ENCODE data around the gene PRR12. TPM values are rescaled to one million over a fixed set of nuclear protein-coding genes. Genes with fewer than 3 reads are reported as not detected.

The PRR12 gene
- total RNA-seq, 5 donors from 2014 or later (not counting 1 experiment from before 2014, with no cell fraction given) = 50.8 to 81.7 (median 78.8) TPM

DNA sequence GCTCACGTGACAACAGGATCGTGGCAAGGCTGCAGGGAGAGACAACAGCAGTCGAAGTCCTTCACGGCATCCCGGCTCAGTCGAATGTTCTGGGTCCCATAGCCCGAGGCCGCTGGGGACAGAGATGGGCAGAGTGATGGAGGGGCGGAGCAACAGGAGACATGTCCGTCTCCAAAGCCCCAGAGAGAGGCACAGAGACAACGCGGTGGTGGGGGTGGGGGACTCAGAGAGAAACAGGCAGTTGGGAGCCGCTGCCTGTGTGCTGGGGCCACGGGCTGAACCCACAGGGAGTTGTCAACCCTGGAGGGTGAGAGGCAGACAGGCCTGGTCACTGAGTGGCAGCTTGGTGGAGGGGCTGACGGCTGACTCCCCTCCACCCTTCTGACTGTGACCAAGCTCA, 31.1 kb upstream of the PRR12 start:
- Mint-ChIP-seq H3K9me3 (no peaks in the 10 kb centered on the region), H3K27me3 (no peaks in the 10 kb centered on the region), H3K4me3 (peak overlapping the region; percentile 86 to 96 (median 86)), H3K36me3 (peaks cover 30% of the 10 kb centered on the region), H3K27ac (peak overlapping the region; percentile 94 to 99), H3K4me1 (peaks cover 78 to 89% (median 83%) of the 10 kb centered on the region in 3 donors)
- H3K4me1 ChIP-seq (ENCODE audit: control insufficient read depth in 1 of 2, extremely low read depth in 1 of 2, insufficient read depth in 2 of 2, low read length in 2 of 2) = peaks cover 56 to 97% of the 10 kb centered on the region in 2 experiments
- H3K27me3 ChIP-seq (replicated peaks in 1 of 2; ENCODE audit: control insufficient read depth in 2 of 2, extremely low read depth in 1 of 2, insufficient read depth in 2 of 2, low read length in 1 of 2) = no peaks in the 10 kb centered on the region
- H3K4me3 ChIP-seq (ENCODE audit: control insufficient read depth in 1 of 2, extremely low read depth in 1 of 2, low read length in 1 of 2) = peak overlapping the region; percentile 65 to 81
- DNase-seq (no peak), ATAC-seq (replicated peaks in 1 of 4) (peak in 1 of 4 experiments; percentile 5)
- peaks cover 0 to 44% of the 10 kb centered on the region in 2 donors for H3K36me3 ChIP-seq (ENCODE audit: control insufficient read depth in 2 of 2, extremely low read depth in 1 of 2, insufficient read depth in 1 of 2, low read length in 1 of 2)
- WGBS (ENCODE audit: insufficient coverage) = 21% methylated on average over 3 of the region's 15 CpGs
- CTCF ChIA-PET = interaction anchor here (0.6 to 3.5 kb wide), 4 partner anchors 8 to 90 kb away, joined by 3 to 14 read pairs (median 3); no protein-coding TSS in a partner anchor
- POLR2A ChIA-PET = interaction anchor here in 1 of 2 donors (1.1 kb wide), 1 partner anchor 9 kb away, joined by 3 read pairs; no protein-coding TSS in a partner anchor
- no peaks in the 10 kb centered on the region for H3K9me3 ChIP-seq
- H3K27ac ChIP-seq (ENCODE audit: low read length) = peak overlapping the region; percentile 79

GRCh38 chr19:49560358-49560900, 30.6 kb upstream of the PRR12 start:
- 40% methylated on average over 2 of the region's 15 CpGs for WGBS (ENCODE audit: insufficient coverage)
- peaks cover 29% of the 10 kb centered on the region for H3K36me3 Mint-ChIP-seq
- no peaks in the 10 kb centered on the region for H3K9me3 ChIP-seq
- H3K4me1 Mint-ChIP-seq = peaks cover 78 to 89% (median 82%) of the 10 kb centered on the region in 3 donors
- H3K9me3 Mint-ChIP-seq = no peaks in the 10 kb centered on the region
- H3K4me1 ChIP-seq (ENCODE audit: control insufficient read depth in 1 of 2, extremely low read depth in 1 of 2, insufficient read depth in 2 of 2, low read length in 2 of 2) = peaks cover 60 to 97% of the 10 kb centered on the region in 2 experiments
- peak overlapping the region; percentile 65 to 81 for H3K4me3 ChIP-seq (ENCODE audit: control insufficient read depth in 1 of 2, extremely low read depth in 1 of 2, low read length in 1 of 2)
- peak in 3 of 4 experiments; percentile 7 to 23 (median 16) for ATAC-seq (replicated peaks in 1 of 4)
- peaks cover 0 to 42% of the 10 kb centered on the region in 2 donors for H3K36me3 ChIP-seq (ENCODE audit: control insufficient read depth in 2 of 2, extremely low read depth in 1 of 2, insufficient read depth in 1 of 2, low read length in 1 of 2)
- peak overlapping the region; percentile 86 to 96 (median 86) for H3K4me3 Mint-ChIP-seq
- H3K27ac ChIP-seq (ENCODE audit: low read length) = peak overlapping the region; percentile 79
- no peaks in the 10 kb centered on the region for H3K27me3 ChIP-seq (replicated peaks in 1 of 2; ENCODE audit: control insufficient read depth in 2 of 2, extremely low read depth in 1 of 2, insufficient read depth in 2 of 2, low read length in 1 of 2)
- DNase-seq = peak in 13 of 35 experiments; percentile 24 to 61 (median 39)
- H3K27ac Mint-ChIP-seq = peak overlapping the region; percentile 94 to 99
- ChIA-PET POLR2A (interaction anchor here (0.6 kb wide), 2 partner anchors 8 to 19 kb away, joined by 3 read pairs; no protein-coding TSS in a partner anchor), CTCF (interaction anchor here (0.6 to 3.5 kb wide), 9 partner anchors 9 to 90 kb away, joined by 3 to 14 read pairs (median 4); no protein-coding TSS in a partner anchor)
- H3K27me3 Mint-ChIP-seq = no peaks in the 10 kb centered on the region

DNA sequence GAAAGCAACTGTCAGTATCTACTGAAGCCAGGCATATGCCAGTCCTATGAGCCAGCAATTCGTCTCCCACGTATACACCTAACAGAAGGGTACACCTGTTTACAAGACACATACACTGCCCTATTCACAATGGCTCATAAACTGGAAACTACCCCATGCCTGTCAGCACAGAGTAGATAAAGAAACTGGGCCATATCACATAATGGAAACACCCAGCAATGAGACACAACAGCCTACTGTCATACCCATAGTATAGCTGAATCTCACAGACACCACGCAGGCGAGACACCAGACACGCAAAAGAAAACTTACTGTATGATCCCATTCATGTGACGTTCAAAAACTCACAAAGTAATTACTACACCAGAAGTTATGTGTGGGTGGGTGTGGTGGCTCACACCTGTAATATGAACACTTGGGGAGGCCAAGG, 26.4 kb upstream of the PRR12 start:
- POLR2A ChIA-PET = no interaction called here

GRCh38 chr19:49565261-49565660, 25.7 kb upstream of the PRR12 start:
- no CpG with 5 or more reads among the region's 4 CpGs for WGBS (ENCODE audit: insufficient coverage)
- Mint-ChIP-seq H3K4me1 (peaks cover 88 to 92% (median 90%) of the 10 kb centered on the region in 3 donors), H3K4me3 (peak overlapping the region in 2 of 3 donors; percentile 8 to 96), H3K36me3 (peaks cover 4% of the 10 kb centered on the region), H3K27ac (peak overlapping the region; percentile 90 to 94), H3K9me3 (no peaks in the 10 kb centered on the region), H3K27me3 (no peaks in the 10 kb centered on the region)
- no peak for ATAC-seq (replicated peaks in 1 of 4)
- Histone ChIP-seq H3K36me3 (ENCODE audit: control insufficient read depth in 2 of 2, extremely low read depth in 1 of 2, insufficient read depth in 1 of 2, low read length in 1 of 2) (no peaks in the 10 kb centered on the region), H3K4me1 (ENCODE audit: control insufficient read depth in 1 of 2, extremely low read depth in 1 of 2, insufficient read depth in 2 of 2, low read length in 2 of 2) (peaks cover 61 to 98% of the 10 kb centered on the region in 2 experiments), H3K27me3 (replicated peaks in 1 of 2; ENCODE audit: control insufficient read depth in 2 of 2, extremely low read depth in 1 of 2, insufficient read depth in 2 of 2, low read length in 1 of 2) (no peaks in the 10 kb centered on the region), H3K9me3 (no peaks in the 10 kb centered on the region), H3K4me3 (ENCODE audit: control insufficient read depth in 1 of 2, extremely low read depth in 1 of 2, low read length in 1 of 2) (peak overlapping the region in 1 of 2 donors; percentile 15), H3K27ac (ENCODE audit: low read length) (peak overlapping the region; percentile 79)
- ChIA-PET POLR2A (no interaction called here), CTCF (interaction anchor here in 1 of 2 donors (0.6 kb wide), 1 partner anchor 62 kb away, joined by 3 read pairs; no protein-coding TSS in a partner anchor)
- DNase-seq = peak in 3 of 35 experiments; percentile 23 to 68 (median 24)

More for the DNA sequence above, 26.4 kb upstream of the PRR12 start:
- peak in 3 of 35 experiments; percentile 25 to 63 (median 40) for DNase-seq
- H3K9me3 ChIP-seq = no peaks in the 10 kb centered on the region
- CTCF ChIA-PET = interaction anchor here (0.5 to 0.7 kb wide), 5 partner anchors 16 to 69 kb away, joined by 3 to 11 read pairs (median 4); no protein-coding TSS in a partner anchor
- no peaks in the 10 kb centered on the region for H3K9me3 Mint-ChIP-seq
- H3K36me3 ChIP-seq (ENCODE audit: control insufficient read depth in 2 of 2, extremely low read depth in 1 of 2, insufficient read depth in 1 of 2, low read length in 1 of 2) = peaks cover 0 to 3% of the 10 kb centered on the region in 2 donors
- H3K4me3 Mint-ChIP-seq = peak overlapping the region; percentile 2 to 96 (median 7)
- peaks cover 10% of the 10 kb centered on the region for H3K36me3 Mint-ChIP-seq
- peaks cover 88 to 91% (median 90%) of the 10 kb centered on the region in 3 donors for H3K4me1 Mint-ChIP-seq
- H3K4me3 ChIP-seq (ENCODE audit: control insufficient read depth in 1 of 2, extremely low read depth in 1 of 2, low read length in 1 of 2) = peak overlapping the region in 1 of 2 donors; percentile 15
- peak overlapping the region; percentile 90 to 94 for H3K27ac Mint-ChIP-seq
- no peaks in the 10 kb centered on the region for H3K27me3 Mint-ChIP-seq
- no peaks in the 10 kb centered on the region for H3K27me3 ChIP-seq (replicated peaks in 1 of 2; ENCODE audit: control insufficient read depth in 2 of 2, extremely low read depth in 1 of 2, insufficient read depth in 2 of 2, low read length in 1 of 2)
- H3K27ac ChIP-seq (ENCODE audit: low read length) = peak overlapping the region; percentile 79
- peaks cover 60 to 98% of the 10 kb centered on the region in 2 experiments for H3K4me1 ChIP-seq (ENCODE audit: control insufficient read depth in 1 of 2, extremely low read depth in 1 of 2, insufficient read depth in 2 of 2, low read length in 2 of 2)
- ATAC-seq (replicated peaks in 1 of 4) = peak in 1 of 4 experiments; percentile 33
- 60% methylated on average over 2 of the region's 6 CpGs for WGBS (ENCODE audit: insufficient coverage)

DNA sequence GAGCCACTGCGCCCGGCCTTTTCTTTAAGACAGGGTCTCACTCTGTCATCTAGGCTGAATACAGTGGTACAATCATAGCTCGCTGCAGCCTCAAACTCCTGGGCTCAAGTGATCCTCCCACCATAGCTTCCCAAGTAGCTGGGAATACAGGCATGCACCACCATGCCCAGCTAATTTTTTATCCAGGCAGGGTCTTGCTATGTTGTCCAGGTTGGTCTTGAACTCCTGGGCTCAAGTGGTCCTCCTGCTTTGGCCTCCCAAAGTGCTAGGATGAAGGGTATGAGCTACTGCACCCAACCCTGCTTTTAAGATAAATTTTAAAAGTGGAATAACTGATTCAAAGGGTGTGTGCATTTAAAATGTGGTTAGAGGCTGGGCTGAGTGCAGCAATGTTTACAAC, 24.7 kb upstream of the PRR12 start:
- Mint-ChIP-seq H3K9me3 (no peaks in the 10 kb centered on the region), H3K36me3 (peaks cover 4% of the 10 kb centered on the region), H3K27ac (peak overlapping the region; percentile 90 to 94), H3K27me3 (no peaks in the 10 kb centered on the region), H3K4me3 (peak overlapping the region in 2 of 3 donors; percentile 17 to 96), H3K4me1 (peaks cover 85 to 92% (median 87%) of the 10 kb centered on the region in 3 donors)
- ChIA-PET POLR2A (interaction anchor here in 1 of 2 donors (0.6 kb wide), 1 partner anchor 46 kb away, joined by 6 read pairs; no protein-coding TSS in a partner anchor), CTCF (interaction anchor here (0.6 to 1.3 kb wide), 3 partner anchors 19 to 61 kb away, joined by 3 to 9 read pairs (median 4); no protein-coding TSS in a partner anchor)
- ATAC-seq (replicated peaks in 1 of 4) (no peak), DNase-seq (no peak)
- H3K9me3 ChIP-seq = no peaks in the 10 kb centered on the region
- H3K4me3 ChIP-seq (ENCODE audit: control insufficient read depth in 1 of 2, extremely low read depth in 1 of 2, low read length in 1 of 2) = peak overlapping the region in 1 of 2 donors; percentile 32
- H3K27ac ChIP-seq (ENCODE audit: low read length) = peak overlapping the region; percentile 79
- H3K4me1 ChIP-seq (ENCODE audit: control insufficient read depth in 1 of 2, extremely low read depth in 1 of 2, insufficient read depth in 2 of 2, low read length in 2 of 2) = peaks cover 65 to 98% of the 10 kb centered on the region in 2 experiments
- WGBS (ENCODE audit: insufficient coverage) = 90% methylated on average over 3 of the region's 3 CpGs
- H3K36me3 ChIP-seq (ENCODE audit: control insufficient read depth in 2 of 2, extremely low read depth in 1 of 2, insufficient read depth in 1 of 2, low read length in 1 of 2) = no peaks in the 10 kb centered on the region
- no peaks in the 10 kb centered on the region for H3K27me3 ChIP-seq (replicated peaks in 1 of 2; ENCODE audit: control insufficient read depth in 2 of 2, extremely low read depth in 1 of 2, insufficient read depth in 2 of 2, low read length in 1 of 2)

GRCh38 chr19:49567861-49568441, 23.0 kb upstream of the PRR12 start:
- Mint-ChIP-seq H3K4me1 (peaks cover 74 to 85% (median 75%) of the 10 kb centered on the region in 3 donors), H3K9me3 (no peaks in the 10 kb centered on the region), H3K4me3 (peak overlapping the region; percentile 61 to 96 (median 62)), H3K27me3 (no peaks in the 10 kb centered on the region), H3K36me3 (peaks cover 4% of the 10 kb centered on the region), H3K27ac (peak overlapping the region; percentile 94 to 97)
- no peaks in the 10 kb centered on the region for H3K9me3 ChIP-seq
- WGBS (ENCODE audit: insufficient coverage) = 0% methylated on average over 1 of the region's 9 CpGs
- POLR2A ChIA-PET = interaction anchor here (0.6 to 1.2 kb wide), 3 partner anchors 69 to 93 kb away, joined by 3 to 5 read pairs (median 3); no protein-coding TSS in a partner anchor
- CTCF ChIA-PET = interaction anchor here in 1 of 2 donors (0.9 to 1.9 kb wide), 4 partner anchors 12 to 97 kb away, joined by 5 to 9 read pairs (median 5); partner anchors contain the start of genes NOSIP and PRRG2
- H3K4me1 ChIP-seq (ENCODE audit: control insufficient read depth in 1 of 2, extremely low read depth in 1 of 2, insufficient read depth in 2 of 2, low read length in 2 of 2) = peaks cover 54 to 87% of the 10 kb centered on the region in 2 experiments
- H3K36me3 ChIP-seq (ENCODE audit: control insufficient read depth in 2 of 2, extremely low read depth in 1 of 2, insufficient read depth in 1 of 2, low read length in 1 of 2) = no peaks in the 10 kb centered on the region
- DNase-seq (peak; percentile 52 to 95 (median 81)), ATAC-seq (replicated peaks in 1 of 4) (peak; percentile 69 to 77 (median 77))
- no peaks in the 10 kb centered on the region for H3K27me3 ChIP-seq (replicated peaks in 1 of 2; ENCODE audit: control insufficient read depth in 2 of 2, extremely low read depth in 1 of 2, insufficient read depth in 2 of 2, low read length in 1 of 2)
- peak overlapping the region; percentile 79 for H3K27ac ChIP-seq (ENCODE audit: low read length)
- peak overlapping the region in 1 of 2 donors; percentile 33 for H3K4me3 ChIP-seq (ENCODE audit: control insufficient read depth in 1 of 2, extremely low read depth in 1 of 2, low read length in 1 of 2)
